ENCODE measurements around the gene PRR15L. TPM values are rescaled to one million over a fixed set of nuclear protein-coding genes. Genes with fewer than 3 reads are reported as not detected.

PRR15L gene
- total RNA-seq, 1 donor from 2014 or later = not detected

- intact Hi-C loops (cut with micrococcal nuclease) = no loop called here
Observed at GRCh38 chr17:47962901-47963300, 5.2 kb upstream of the PRR15L start.

GRCh38 chr17:47961406-47961805 lies 3.7 kb upstream of the PRR15L start:
- intact Hi-C loops (cut with micrococcal nuclease) = no loop called here

- intact Hi-C loops (cut with micrococcal nuclease) = no loop called here
Observed at GRCh38 chr17:47959825-47960655, 2.4 kb upstream of the PRR15L start.

GRCh38 chr17:47956791-47957590 lies 692 bp downstream of the PRR15L start:
- intact Hi-C loops (cut with micrococcal nuclease) = no loop called here

- intact Hi-C loops (cut with micrococcal nuclease) = no loop called here
Observed at GRCh38 chr17:47955497-47956461, 1.9 kb downstream of the PRR15L start.

GRCh38 chr17:47953909-47954308 lies 3.8 kb downstream of the PRR15L start:
- intact Hi-C loops (cut with micrococcal nuclease) = no loop called here

GRCh38 chr17:47952171-47953021 lies 5.3 kb downstream of the PRR15L start:
- intact Hi-C loops (cut with micrococcal nuclease) = no loop called here

- intact Hi-C loops (cut with micrococcal nuclease) = no loop called here
Observed at GRCh38 chr17:47950448-47950847, 7.2 kb downstream of the PRR15L start.

GRCh38 chr17:47949946-47950345 lies 7.7 kb downstream of the PRR15L start:
- intact Hi-C loops (cut with micrococcal nuclease) = loop anchor here (1.0 to 10.0 kb wide), 8 partner anchors 9 to 895 kb away; partner anchors contain the start of genes PNPO, SNX11 and SP2

- intact Hi-C loops (cut with micrococcal nuclease) = loop anchor here (1.0 to 10.0 kb wide), 8 partner anchors 8 to 896 kb away; partner anchors contain the start of genes PNPO, SNX11 and SP2
Observed at GRCh38 chr17:47949197-47949759, 8.4 kb downstream of the PRR15L start.

GRCh38 chr17:47948706-47949196 lies 8.9 kb downstream of the PRR15L start:
- intact Hi-C loops (cut with micrococcal nuclease) = loop anchor here (1.0 to 10.0 kb wide), 8 partner anchors 7 to 896 kb away; partner anchors contain the start of genes PNPO, SNX11 and SP2

GRCh38 chr17:47946929-47947397 lies 10.7 kb downstream of the PRR15L start:
- intact Hi-C loops (cut with micrococcal nuclease) = loop anchor here (5.0 to 10.0 kb wide), 2 partner anchors 160 to 898 kb away; partner anchors contain the start of gene SNX11

GRCh38 chr17:47946516-47946915 lies 11.2 kb downstream of the PRR15L start:
- intact Hi-C loops (cut with micrococcal nuclease) = loop anchor here (5.0 to 10.0 kb wide), 2 partner anchors 161 to 898 kb away; partner anchors contain the start of gene SNX11

- intact Hi-C loops (cut with micrococcal nuclease) = loop anchor here (5.0 to 10.0 kb wide), 2 partner anchors 161 to 899 kb away; partner anchors contain the start of gene SNX11
Observed at GRCh38 chr17:47945529-47946508, 11.9 kb downstream of the PRR15L start.

- intact Hi-C loops (cut with micrococcal nuclease) = loop anchor here (5.0 to 10.0 kb wide), 2 partner anchors 162 to 900 kb away; partner anchors contain the start of gene SNX11
Observed at GRCh38 chr17:47945080-47945479, 12.6 kb downstream of the PRR15L start.

- intact Hi-C loops (cut with micrococcal nuclease) = loop anchor here (10.0 kb wide), 1 partner anchor 902 kb away; no protein-coding TSS in a partner anchor
Observed at GRCh38 chr17:47942568-47942967, 15.1 kb downstream of the PRR15L start.

- intact Hi-C loops (cut with micrococcal nuclease) = loop anchor here (10.0 kb wide), 1 partner anchor 903 kb away; no protein-coding TSS in a partner anchor
Observed at GRCh38 chr17:47942096-47942510, 15.6 kb downstream of the PRR15L start.
